Endothelial cell of umbilical vein (primary cell): ENCODE data around the gene COMMD10. TPM values are rescaled to one million over a fixed set of nuclear protein-coding genes. Genes with fewer than 3 reads are reported as not detected.

Source experiments
- BruUV-seq: library from RNA; stranded (reverse); fragments of 400-500 nt; replicated peaks from 2 replicates; lab custom pipeline; 2021; lab: Mats Ljungman, UMichigan
- CTCF ChIA-PET: fragments of 300-600, 350-600 bp; sonication (Branson Sonifier 250); formaldehyde crosslinking; loops from one replicate; lab custom pipeline; 2021; ENCODE audit warnings: antibody characterized with exemption, inconsistent platforms; lab: Charles Lee
- POLR2A ChIA-PET: fragments of 300-600, 350-600 bp; sonication (Branson Sonifier 250); formaldehyde crosslinking; loops from one replicate; lab custom pipeline; 2021; ENCODE audit warnings: antibody characterized with exemption, inconsistent platforms; lab: Charles Lee
- DNase-seq: peaks from one replicate; pipeline ENCODE4 v3.0.0-alpha.2; 2011; ENCODE audit warnings: low read depth, low spot score
- FAIRE-seq: peaks from 2 replicates; lab custom pipeline; 2011; peaks lifted over from hg19 to GRCh38; lab: Jason Lieb, UNC
- H2AFZ ChIP-seq: 2 replicates; pipeline ENCODE4 v1.6.0; 2012; ENCODE audit warnings: low read depth, low read length, control low read depth, inconsistent platforms
- H3K27ac ChIP-seq: 2 replicates; pipeline ENCODE4 v1.5.1; 2011; ENCODE audit warnings: low read depth, mild to moderate bottlenecking, control low read depth, low read length, moderate library complexity; ENCODE audit not compliant: insufficient read depth
- H3K27me3 ChIP-seq, 2 experiments: 2 replicates each; pipeline versions ENCODE4 v1.6.0 to v1.6.1; 2011; ENCODE audit warnings: low read length in 2 of 2, mixed read lengths in 1 of 2; ENCODE audit not compliant: control insufficient read depth in 2 of 2, insufficient read depth in 2 of 2
- H3K36me3 ChIP-seq, 2 experiments: 2 replicates in 1 of 2; 3 replicates in 1 of 2; pipeline ENCODE4 v1.5.1; 2011; ENCODE audit warnings: low read length in 2 of 2, mild to moderate bottlenecking in 1 of 2, moderate library complexity in 1 of 2; ENCODE audit not compliant: control insufficient read depth in 2 of 2, insufficient read depth in 2 of 2; ENCODE audit errors: extremely low read depth in 1 of 2
- H3K4me1 ChIP-seq: 3 replicates; pipeline ENCODE4 v1.5.1; 2011; ENCODE audit warnings: mild to moderate bottlenecking, low read length; ENCODE audit not compliant: control insufficient read depth, insufficient read depth; ENCODE audit errors: extremely low read depth
- H3K4me2 ChIP-seq: 2 replicates; pipeline ENCODE4 v1.6.1; 2011; ENCODE audit warnings: low read length, control low read depth, mixed read lengths; ENCODE audit not compliant: insufficient read depth
- H3K4me3 ChIP-seq, 3 experiments: fragments of 200-600 bp in 1 of 3; sonication (generic), shearing (Covaris generic) in 1 of 3; replicated peaks in 1 of 3; 2 replicates each; pipeline ENCODE4 v1.5.1; 2011 to 2016; ENCODE audit warnings: control low read depth in 3 of 3, low read length in 3 of 3, mild to moderate bottlenecking in 2 of 3, inconsistent platforms in 1 of 3, low read depth in 1 of 3, moderate library complexity in 1 of 3; ENCODE audit not compliant: insufficient read depth in 1 of 3
- H3K79me2 ChIP-seq: 2 replicates; pipeline ENCODE4 v1.6.0; 2012; ENCODE audit warnings: low read length, inconsistent platforms; ENCODE audit not compliant: control insufficient read depth, insufficient read depth
- H3K9ac ChIP-seq: replicated peaks from 2 replicates; pipeline ENCODE3; 2011; ENCODE audit warnings: low read length, control low read depth; ENCODE audit not compliant: insufficient read depth; ENCODE audit errors: extremely low read depth
- H3K9me1 ChIP-seq: replicated peaks from 3 replicates; pipeline ENCODE4 v1.6.0; 2011; ENCODE audit warnings: mild to moderate bottlenecking, low read length; ENCODE audit not compliant: control insufficient read depth, insufficient read depth; ENCODE audit errors: extremely low read depth
- H3K9me3 ChIP-seq: replicated peaks from 2 replicates; pipeline ENCODE4 v1.5.1; 2012; ENCODE audit warnings: low read length, inconsistent platforms; ENCODE audit not compliant: control insufficient read depth, insufficient read depth
- H4K20me1 ChIP-seq: replicated peaks from 2 replicates; pipeline ENCODE3; 2011; ENCODE audit warnings: mild to moderate bottlenecking, low read length; ENCODE audit not compliant: control insufficient read depth, insufficient read depth; ENCODE audit errors: extremely low read depth
- CTCF ChIP-seq, 2 donors: IDR thresholded peaks; 1 replicate in 1 of 2; 2 replicates in 1 of 2; pipeline ENCODE4 v1.5.1; 2011; ENCODE audit warnings: low read length in 2 of 2, mild to moderate bottlenecking in 2 of 2, moderate library complexity in 2 of 2, control low read depth in 1 of 2, inconsistent platforms in 1 of 2, low read depth in 1 of 2; ENCODE audit not compliant: insufficient read depth in 1 of 2; ENCODE audit errors: extremely low read depth in 1 of 2
- EZH2 ChIP-seq: IDR thresholded peaks from 2 replicates; pipeline ENCODE4 v1.6.1; 2012; ENCODE audit warnings: borderline replicate concordance, low read depth, mild to moderate bottlenecking, moderate library complexity, low read length, inconsistent platforms; ENCODE audit not compliant: severe bottlenecking
- FOS ChIP-seq: IDR thresholded peaks from 2 replicates; pipeline ENCODE4 v1.6.1; 2011; ENCODE audit warnings: mild to moderate bottlenecking, low read length, moderate library complexity, borderline replicate concordance; ENCODE audit not compliant: insufficient read depth
- GATA2 ChIP-seq: IDR thresholded peaks from 2 replicates; pipeline ENCODE4 v1.7.0; 2011; ENCODE audit warnings: low read depth, mild to moderate bottlenecking, moderate library complexity, mixed read lengths, low read length; ENCODE audit not compliant: insufficient read length, insufficient read depth
- JUN ChIP-seq: IDR thresholded peaks from 2 replicates; pipeline ENCODE4 v1.6.1; 2011; ENCODE audit warnings: borderline replicate concordance, low read depth; ENCODE audit not compliant: insufficient read length, insufficient read depth
- MAX ChIP-seq: IDR thresholded peaks from 2 replicates; pipeline ENCODE4 v1.6.1; 2011; ENCODE audit not compliant: insufficient read depth, insufficient read length
- MYC ChIP-seq: IDR thresholded peaks from one replicate; pipeline ENCODE4 v1.6.1; 2011; ENCODE audit warnings: mild to moderate bottlenecking, low read depth, low read length
- POLR2A ChIP-seq: IDR thresholded peaks from 2 replicates; pipeline ENCODE4 v1.6.1; 2012; ENCODE audit warnings: low read depth, mild to moderate bottlenecking, control low read depth, low read length
- POLR2AphosphoS5 ChIP-seq: IDR thresholded peaks from 2 replicates; pipeline ENCODE4 v1.6.1; 2012; ENCODE audit warnings: low read depth, mild to moderate bottlenecking, control low read depth, low read length, moderate library complexity; ENCODE audit not compliant: insufficient read depth
- dilution Hi-C: fragments of 300-500 bp; cut with MboI; formaldehyde crosslinking; loops from one replicate; pipeline ENCODE4 v1.15.0; 2019; ENCODE audit warnings: low sequenced_read_pairs; ENCODE audit not compliant: extremely low pct_ligation_motif_present
- intact Hi-C: fragments of 100-400 bp; cut with micrococcal nuclease; formaldehyde crosslinking; loops from one replicate; pipeline ENCODE4 v1.10.0; 2022
- polyA plus RNA-seq, 4 experiments: library from polyadenylated mRNA; depleted of rRNA in 3 of 4; stranded (reverse) in 3 of 4; unstranded in 1 of 4; fragments of >200 nt; gene quantifications; 2 replicates each; pipeline versions ENCODE4 v1.2.1 to v1.2.3, GENCODE V29; 2011 to 2012; ENCODE audit warnings: missing spikeins in 1 of 4
- total RNA-seq: library from RNA; stranded (reverse); gene quantifications from 2 replicates; pipeline ENCODE4 v1.2.3, GENCODE V29; 2021

COMMD10 gene
- total and polyA plus RNA-seq, 2 donors (not counting 3 experiments of a cell fraction or from before 2014, with no cell fraction given), result 12.5 to 27.0 TPM

GRCh38 chr5:116216246-116216645, 131.4 kb downstream of the COMMD10 start:
- no peak overlapping the region for H3K4me2 ChIP-seq
- H3K79me2 ChIP-seq, result no peaks in the 10 kb centered on the region
- H3K9me1 ChIP-seq, result no peaks in the 10 kb centered on the region
- no TSS peak for BruUV-seq
- no peak overlapping the region for H3K4me3 ChIP-seq
- no peaks in the 10 kb centered on the region for H3K9me3 ChIP-seq
- DNase-seq (no peak), FAIRE-seq (no peak)
- no peaks in the 10 kb centered on the region for H4K20me1 ChIP-seq
- TF ChIP-seq CTCF (IDR thresholded peaks at IDR 0.05; ENCODE audit: extremely low read depth in 1 of 2, insufficient read depth in 1 of 2, low read depth in 1 of 2, low read length in 2 of 2) (no peak), FOS (no peak), JUN (no peak), MYC (no peak), GATA2 (no peak), MAX (no peak), EZH2 (no peak), POLR2A (no peak), POLR2AphosphoS5 (no peak)
- dilution Hi-C loops (no loop called here), intact Hi-C loops (no loop called here)
- H2AFZ ChIP-seq, result no peak overlapping the region
- H3K27me3 ChIP-seq, result no peaks in the 10 kb centered on the region
- no peak overlapping the region for H3K9ac ChIP-seq
- ChIA-PET POLR2A (no interaction called here), CTCF (no interaction called here)
- no peaks in the 10 kb centered on the region for H3K4me1 ChIP-seq
- H3K27ac ChIP-seq, result no peak overlapping the region
- H3K36me3 ChIP-seq, result no peaks in the 10 kb centered on the region
